SHP77 (cell line): ENCODE data around the gene RAB44.
"Not testable (repeated sequence)": the region's sequence is repeated elsewhere in the genome, so short reads cannot be mapped to it uniquely, and the experiment has no call there.

Source experiments
- DNase-seq, 2 experiments: peaks; one replicate each; lab custom pipeline; 2025; lab: John Stamatoyannopoulos, UW

Gene RAB44

DNA sequence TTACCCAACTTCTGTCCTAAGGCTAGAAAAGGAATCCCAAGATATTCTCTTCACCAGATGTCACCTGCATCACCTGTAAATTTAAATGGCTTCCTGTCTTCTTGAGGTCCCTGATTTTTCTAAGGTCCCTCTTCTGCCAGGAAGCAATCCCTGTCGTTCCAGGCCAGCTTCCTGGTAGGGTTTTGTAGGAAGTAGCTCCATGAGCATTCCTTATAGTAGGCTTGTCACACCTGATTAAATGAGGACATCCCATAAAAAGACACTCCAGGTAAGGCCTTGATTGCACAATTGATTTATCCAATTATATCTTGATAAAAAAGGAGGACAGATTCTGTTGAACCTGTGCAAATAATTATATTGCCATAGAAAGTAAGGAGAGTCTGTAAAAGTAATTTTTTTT is 8.7 kb downstream of the RAB44 start:
- DNase-seq: no peak

DNA sequence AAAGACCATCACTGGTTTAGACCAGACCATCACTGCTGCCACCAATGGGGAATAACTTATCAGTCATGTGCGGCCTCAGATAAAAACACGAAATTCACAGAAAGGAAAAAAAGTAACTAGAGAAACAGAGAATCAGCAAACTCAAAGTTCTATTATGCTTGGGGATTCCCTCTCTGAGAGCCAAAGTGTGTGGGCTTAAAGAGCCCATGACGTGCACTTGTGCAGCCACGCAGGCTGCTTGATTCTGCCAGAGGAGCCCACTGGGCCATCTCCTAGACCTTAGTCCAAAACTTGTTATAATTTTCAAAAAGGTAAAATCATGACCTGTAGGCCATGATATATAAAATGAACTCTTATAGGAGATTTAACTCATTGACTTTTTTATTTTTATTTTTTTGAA is 15.2 kb downstream of the RAB44 start:
- no peak for DNase-seq

GRCh38 chr6:36713846-36714245 is 16.2 kb downstream of the RAB44 start:
- no peak for DNase-seq

DNA sequence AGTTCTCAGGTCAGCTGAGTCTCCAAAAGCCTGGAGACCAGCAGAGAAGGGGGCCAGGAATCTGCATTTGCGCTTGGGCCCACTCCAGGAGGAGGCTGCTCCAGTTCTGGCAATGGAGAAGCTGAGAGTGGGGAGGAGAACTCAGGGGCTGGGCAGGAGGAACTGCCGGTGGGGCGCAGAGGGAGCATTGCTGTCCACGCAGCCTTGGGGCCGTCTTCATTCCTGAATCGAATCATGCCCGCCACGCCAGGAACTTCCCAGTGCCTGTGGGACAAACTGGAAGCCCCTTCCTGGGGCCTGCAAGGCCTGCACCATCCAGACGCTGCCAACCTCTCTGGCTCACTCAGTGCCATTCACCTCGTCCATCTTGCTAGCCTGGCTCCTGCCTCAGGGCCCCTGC is 16.9 kb downstream of the RAB44 start:
- DNase-seq: no peak

DNA sequence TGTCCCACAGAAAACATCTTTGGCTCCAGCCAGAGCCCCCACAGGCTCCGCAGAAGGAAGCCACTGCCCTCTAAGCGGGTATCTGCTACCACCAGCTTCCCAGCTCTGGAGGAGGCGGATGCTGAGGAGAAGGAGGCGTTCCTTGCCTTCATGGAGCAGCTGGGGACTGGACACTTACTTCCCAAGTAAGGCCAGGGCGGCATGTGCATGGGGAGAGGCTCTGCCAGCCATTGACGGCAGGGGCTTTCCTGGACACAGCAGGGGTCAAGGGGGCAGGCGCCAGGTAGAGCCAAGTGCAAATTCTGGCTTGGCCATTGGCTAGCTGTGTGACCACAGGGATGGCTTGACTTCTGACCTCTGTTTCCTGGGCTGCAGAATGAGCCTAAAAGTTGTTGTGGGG is 17.8 kb downstream of the RAB44 start:
- DNase-seq: no peak

GRCh38 chr6:36716476-36717093 is 19.0 kb downstream of the RAB44 start:
- no peak for DNase-seq

GRCh38 chr6:36717231-36717825 is 19.7 kb downstream of the RAB44 start:
- DNase-seq: no peak

GRCh38 chr6:36717871-36718540 is 20.4 kb downstream of the RAB44 start:
- DNase-seq: no peak

DNA sequence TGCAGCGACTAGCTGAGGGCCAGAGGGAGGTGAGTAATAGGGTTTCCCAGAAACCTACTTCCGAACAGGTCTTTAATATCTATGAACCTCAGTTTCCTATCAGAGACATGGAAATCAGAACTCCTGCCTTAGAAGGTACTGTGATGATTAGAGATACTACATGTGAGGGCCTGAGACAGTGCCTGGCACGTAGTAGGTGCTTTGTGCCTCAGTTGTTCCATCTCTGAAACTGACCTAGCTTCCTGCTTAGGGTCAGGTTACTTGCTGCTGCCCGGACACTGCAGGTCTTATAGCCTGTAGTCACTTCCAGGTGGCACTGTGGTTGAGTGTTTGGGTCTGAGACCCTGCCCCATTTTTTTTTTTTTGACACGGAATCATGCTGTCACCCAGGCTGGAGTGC is 20.9 kb downstream of the RAB44 start:
- no peak for DNase-seq

DNA sequence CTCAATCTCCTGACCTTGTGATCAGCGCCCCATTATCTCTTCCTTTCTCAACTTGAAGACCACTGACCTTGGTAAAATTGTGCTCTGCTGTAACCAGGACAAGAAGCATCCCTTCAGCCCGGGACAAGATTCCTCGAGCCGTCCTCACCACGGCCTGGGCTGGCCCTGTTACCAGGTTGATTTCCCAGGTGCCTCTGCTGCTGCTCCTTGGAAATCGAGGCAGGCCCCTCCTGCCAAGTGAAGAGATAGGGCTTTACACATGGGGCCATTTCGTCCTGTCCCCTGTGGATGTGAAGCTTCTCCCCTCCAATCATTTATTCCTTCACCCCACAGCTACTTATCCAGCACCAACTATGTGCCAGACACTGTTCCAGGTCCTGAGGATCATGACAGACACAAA is 21.5 kb downstream of the RAB44 start:
- DNase-seq: no peak

DNA sequence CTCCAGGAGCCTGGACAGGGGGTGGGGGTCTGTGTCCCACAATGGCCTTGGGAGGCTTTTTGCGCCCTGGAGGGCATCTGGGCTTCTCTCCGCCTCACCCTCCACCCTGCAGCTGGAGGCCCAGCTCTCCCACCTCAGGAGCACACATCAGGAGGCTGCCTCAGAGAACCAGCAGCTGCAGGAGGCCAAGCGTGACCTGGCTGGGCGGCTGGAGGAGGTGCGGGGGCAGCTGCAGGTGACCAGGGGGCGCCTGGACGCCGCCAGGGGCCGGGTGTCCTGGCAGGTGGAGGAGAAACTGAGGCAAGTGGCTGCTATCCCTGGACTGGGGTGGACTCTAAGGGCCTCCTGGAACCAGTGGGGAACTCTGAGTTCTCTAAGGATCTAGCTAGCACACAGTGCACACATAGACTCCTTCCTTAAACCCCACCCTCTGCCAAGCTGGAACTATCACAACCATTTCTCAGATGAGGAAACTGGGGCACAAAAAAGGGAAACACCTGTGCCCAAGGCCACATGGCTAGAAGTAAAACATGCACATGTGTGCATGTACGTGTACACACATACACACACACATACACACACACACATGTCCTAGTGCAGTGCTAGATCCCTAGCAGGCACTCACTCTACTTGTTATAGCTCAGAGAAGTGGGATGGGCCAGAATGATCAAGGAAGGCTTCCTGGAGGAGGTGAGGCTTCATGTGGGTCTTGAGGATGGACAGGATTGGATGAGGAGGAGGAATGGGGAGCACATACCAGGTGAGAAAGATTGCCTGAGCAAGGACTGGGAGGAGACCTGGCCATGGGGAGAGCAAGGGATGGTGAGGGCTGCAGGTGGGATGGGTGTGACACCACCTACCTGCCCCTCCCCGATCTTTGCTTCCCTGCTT is 22.9 kb downstream of the RAB44 start:
- peak; percentile 30 to 70 for DNase-seq

DNA sequence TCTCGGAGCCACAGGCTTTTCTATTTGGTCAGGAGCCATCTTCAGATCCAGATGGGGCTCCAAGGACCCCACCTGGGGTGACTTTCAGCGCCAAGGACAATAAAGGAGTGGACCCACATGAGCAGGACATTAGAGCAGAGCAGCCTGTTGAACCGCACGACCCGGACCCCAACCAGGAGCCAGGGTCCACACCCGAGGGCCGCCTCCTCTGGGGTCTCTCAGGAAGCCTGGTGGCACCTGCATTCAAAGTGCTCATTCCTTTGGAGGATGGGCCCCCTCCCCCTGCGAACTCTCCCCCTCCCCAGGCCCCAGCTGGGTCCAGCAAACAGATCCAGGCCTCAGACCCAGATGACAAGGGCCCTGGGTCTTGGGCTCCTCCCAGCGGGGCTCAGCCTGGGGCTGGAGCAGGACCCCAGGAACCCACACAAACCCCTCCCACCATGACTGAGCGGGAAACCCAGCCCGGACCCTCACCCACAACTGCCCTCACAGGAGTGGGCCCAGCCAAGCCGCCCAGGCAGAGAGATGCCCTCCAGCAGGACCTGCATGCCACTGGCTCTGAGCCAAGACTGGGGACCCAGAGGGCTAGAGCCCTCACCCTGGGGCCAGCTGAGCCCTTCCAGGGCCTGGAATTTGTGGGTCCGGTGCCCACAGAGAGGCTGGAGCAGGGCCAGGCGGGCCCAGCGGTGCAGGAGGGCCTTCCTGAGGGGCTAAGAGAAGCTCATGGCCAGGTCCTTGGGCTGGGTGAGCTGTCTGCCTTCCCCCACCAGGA is 23.9 kb downstream of the RAB44 start:
- no peak for DNase-seq

DNA sequence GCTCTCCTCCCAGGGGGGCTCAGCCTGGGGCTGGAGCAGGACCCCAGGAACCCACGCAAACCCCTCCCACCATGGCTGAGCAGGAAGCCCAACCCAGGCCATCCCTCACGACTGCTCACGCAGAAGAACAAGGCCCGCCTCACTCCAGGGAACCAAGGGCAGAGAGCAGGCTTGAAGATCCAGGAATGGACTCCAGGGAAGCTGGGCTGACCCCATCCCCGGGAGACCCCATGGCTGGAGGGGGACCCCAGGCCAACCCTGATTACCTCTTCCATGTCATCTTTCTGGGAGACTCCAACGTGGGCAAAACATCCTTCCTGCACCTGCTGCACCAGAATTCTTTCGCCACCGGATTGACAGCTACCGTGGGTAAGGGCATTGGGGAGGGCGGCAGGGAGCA is 24.7 kb downstream of the RAB44 start:
- DNase-seq: no peak

- no peak for DNase-seq
These were observed 25.3 kb downstream of the RAB44 start for GRCh38 chr6:36722879-36723278.

DNA sequence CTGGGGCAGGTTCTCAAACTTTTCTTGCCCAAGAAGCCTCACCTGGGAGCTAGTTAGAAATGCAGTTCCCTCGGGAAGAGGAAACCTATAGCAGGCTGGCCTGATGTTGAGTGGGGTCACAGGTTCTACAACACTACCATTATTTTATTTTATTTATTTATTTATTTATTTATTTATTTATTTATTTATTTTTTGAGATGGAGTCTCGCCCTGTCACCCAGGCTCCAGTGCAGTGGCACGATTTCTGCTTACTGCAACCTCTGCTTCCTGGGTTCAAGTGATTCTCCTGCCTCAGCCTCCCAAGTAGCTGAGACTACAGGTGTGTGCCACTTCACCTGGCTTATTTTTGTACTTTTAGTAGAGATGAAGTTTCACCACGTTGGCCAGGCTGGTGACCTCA is 26.4 kb downstream of the RAB44 start:
- DNase-seq: not testable (repeated sequence)

DNA sequence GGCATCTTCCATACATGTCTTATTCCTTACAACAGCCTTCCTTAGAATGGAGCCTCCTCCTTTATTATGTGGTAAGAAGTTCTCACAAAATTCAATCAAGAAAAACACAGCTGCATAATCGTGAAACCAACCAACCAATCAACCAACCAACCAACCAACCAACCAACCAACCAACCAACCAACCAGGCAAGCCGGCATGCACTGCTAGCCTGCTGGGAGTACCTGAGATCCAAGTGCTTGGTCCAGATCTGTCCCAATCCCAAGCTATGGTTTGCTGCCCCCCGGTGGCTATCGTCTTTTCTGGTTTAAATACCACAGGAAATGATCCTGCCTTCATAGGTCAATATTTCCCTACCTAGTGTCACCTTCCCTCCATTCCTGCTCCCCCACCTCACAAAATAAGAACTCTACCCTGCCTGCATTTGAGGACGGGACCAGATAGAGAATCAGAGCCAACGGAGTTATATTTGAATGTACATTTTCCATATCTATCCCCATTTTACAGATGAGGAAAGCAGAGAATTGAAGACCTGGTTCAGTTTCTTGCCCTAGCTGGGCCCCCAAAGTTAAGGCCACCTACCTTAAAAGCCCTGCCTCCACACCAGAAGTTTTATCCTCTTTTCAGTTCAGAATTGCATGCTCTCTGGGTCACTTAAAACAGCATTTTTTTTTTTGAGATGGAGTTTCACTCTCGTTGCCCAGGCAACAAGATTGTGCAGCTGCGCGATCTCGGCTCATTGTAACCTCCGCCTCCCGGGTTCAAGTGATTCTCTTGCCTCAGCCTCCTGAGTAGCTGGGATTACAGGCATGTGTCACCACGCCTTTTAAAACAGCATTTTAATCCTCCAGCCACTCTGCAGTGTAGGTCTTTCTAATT is 27.1 kb downstream of the RAB44 start:
- DNase-seq: peak; percentile 45 to 75

DNA sequence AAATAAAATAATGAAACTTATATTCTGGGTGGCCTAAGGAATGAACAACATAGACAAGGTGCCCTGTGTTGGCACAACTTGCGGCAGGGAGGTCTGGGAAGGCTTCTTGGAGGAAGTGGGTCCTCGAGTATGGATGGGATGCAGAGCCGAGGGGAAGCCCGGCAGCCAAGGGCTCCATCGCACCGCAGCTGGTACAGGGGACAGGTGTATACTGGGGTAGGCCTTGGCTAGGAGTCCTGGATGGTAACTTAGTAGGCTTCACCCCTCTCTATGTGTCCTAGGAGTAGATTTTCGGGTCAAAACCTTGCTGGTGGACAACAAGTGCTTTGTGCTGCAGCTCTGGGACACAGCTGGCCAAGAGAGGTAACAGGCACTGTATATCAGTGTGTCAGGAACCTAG is 28.0 kb downstream of the RAB44 start:
- no peak for DNase-seq

DNA sequence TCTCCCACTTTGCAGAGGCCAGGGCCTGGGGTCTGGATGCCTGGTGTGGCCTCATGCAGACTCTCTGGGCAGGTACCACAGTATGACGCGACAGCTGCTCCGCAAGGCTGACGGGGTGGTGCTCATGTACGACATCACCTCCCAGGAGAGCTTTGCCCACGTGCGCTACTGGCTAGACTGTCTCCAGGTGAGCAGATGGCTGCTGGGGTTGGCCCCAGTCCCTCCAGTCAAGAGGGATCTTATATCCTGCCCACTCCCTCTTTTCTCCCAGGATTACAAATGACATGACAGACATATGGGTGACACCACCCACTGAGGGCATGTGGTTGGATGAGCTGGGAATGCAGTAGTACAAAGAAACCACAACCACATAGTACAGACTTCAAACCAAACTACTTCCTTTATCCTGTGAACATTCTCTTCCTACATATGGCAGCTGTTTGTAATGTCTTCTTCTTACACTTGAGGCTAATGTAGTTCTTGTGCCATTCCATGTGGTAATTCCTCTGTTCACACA is 29.9 kb downstream of the RAB44 start:
- peak in 1 of 2 experiments; percentile 24 for DNase-seq

DNA sequence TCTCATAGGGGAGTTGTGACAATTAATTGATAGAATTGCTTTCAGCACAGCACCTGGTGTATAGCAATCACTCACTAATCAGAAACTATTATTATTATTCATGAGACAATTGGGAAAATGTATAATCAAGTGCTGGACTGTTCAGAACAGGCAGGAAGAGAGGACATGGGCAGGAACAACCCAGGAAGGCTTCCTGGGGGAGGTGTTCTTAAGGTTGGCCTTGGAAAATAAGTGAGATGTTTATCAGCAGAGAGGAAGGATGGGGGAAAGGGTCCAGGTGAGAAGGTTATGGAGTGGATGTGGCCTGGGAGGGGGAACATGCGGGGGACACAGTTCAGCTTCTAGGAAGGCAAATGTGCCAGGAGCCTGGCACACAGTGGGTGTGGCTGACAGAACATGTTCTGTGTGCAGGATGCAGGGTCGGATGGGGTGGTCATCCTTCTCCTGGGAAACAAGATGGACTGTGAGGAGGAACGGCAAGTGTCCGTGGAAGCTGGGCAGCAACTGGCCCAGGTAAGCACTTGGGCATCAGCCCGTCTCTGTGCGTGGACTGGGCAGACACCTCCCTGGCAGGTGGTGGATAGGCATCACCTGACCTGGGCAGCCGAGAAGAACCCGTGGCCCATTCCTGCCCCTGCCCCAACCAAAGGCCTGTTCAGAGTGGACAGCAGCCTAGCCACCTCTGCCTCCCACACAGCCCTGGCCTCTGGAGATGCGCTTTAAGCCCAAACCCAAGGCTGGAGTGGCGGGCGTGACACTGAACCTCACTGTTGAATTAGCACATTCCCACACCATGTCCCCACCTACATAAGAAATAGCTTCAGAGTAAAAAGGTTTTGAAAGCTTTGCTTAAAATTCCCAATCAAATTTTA is 30.9 kb downstream of the RAB44 start:
- DNase-seq: no peak

DNA sequence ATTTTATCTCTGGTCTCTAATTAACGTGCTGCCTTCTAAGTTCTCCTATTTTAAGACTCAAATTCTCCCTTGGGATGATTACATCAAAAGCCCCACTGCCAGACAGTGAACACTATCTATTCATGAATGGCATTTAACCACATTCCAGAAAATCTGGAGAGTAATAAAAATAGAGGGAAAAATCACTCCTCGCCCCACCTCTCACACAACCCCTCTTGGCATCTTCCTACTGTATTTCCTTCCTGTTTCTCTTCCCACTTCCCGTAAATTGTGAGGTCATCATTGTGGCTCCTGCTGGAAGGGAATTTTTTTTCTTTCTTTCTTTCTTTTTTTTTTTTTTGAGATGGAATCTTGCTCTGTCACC is 31.5 kb downstream of the RAB44 start:
- DNase-seq: no peak
